ENCODE results near the gene AGRN. TPM values are rescaled to one million over a fixed set of nuclear protein-coding genes. Genes with fewer than 3 reads are reported as not detected.

The AGRN gene
- total RNA-seq, 1 donor from 2014 or later: 203 TPM

GRCh38 chr1:1043411-1043810, 23.5 kb downstream of the AGRN start:
- Mint-ChIP-seq H3K4me1 (peaks cover 11% of the 10 kb centered on the region), H3K36me3 (ENCODE audit: low read depth) (peaks cover 3% of the 10 kb centered on the region), H3K27me3 (ENCODE audit: low read depth) (peaks cover 17% of the 10 kb centered on the region), H3K9me3 (no peaks in the 10 kb centered on the region), H3K27ac (ENCODE audit: unreplicated experiment) (no peak overlapping the region), H3K4me3 (no peak overlapping the region)
- DNase-seq (ENCODE audit: low read depth, low spot score): no peak
- no peak for TF ChIP-seq CTCF (conservative IDR thresholded peaks at IDR 0.05)

DNA sequence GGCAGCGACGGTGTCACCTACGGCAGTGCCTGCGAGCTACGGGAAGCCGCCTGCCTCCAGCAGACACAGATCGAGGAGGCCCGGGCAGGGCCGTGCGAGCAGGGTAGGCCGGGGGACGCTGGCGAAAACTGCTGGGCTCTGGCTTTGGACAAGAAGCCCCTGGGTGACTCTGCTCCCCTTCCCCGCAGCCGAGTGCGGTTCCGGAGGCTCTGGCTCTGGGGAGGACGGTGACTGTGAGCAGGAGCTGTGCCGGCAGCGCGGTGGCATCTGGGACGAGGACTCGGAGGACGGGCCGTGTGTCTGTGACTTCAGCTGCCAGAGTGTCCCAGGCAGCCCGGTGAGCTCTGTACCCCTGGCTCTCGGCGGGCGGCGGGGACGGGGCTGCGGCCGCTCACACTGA, 24.0 kb downstream of the AGRN start:
- peaks cover 7% of the 10 kb centered on the region for H3K4me1 Mint-ChIP-seq
- no peak overlapping the region for H3K4me3 Mint-ChIP-seq
- H3K27me3 Mint-ChIP-seq (ENCODE audit: low read depth): peaks cover 12% of the 10 kb centered on the region
- peaks cover 3% of the 10 kb centered on the region for H3K36me3 Mint-ChIP-seq (ENCODE audit: low read depth)
- H3K27ac Mint-ChIP-seq (ENCODE audit: unreplicated experiment): no peak overlapping the region
- TF ChIP-seq CTCF (conservative IDR thresholded peaks at IDR 0.05): no peak
- no peaks in the 10 kb centered on the region for H3K9me3 Mint-ChIP-seq
- no peak for DNase-seq (ENCODE audit: low read depth, low spot score)

GRCh38 chr1:1044455-1045078, 24.6 kb downstream of the AGRN start:
- H3K4me1 Mint-ChIP-seq: peaks cover 4% of the 10 kb centered on the region
- no peak for TF ChIP-seq CTCF (conservative IDR thresholded peaks at IDR 0.05)
- no peak overlapping the region for H3K4me3 Mint-ChIP-seq
- peaks cover 3% of the 10 kb centered on the region for H3K36me3 Mint-ChIP-seq (ENCODE audit: low read depth)
- peaks cover 5% of the 10 kb centered on the region for H3K27me3 Mint-ChIP-seq (ENCODE audit: low read depth)
- no peak for DNase-seq (ENCODE audit: low read depth, low spot score)
- H3K27ac Mint-ChIP-seq (ENCODE audit: unreplicated experiment): no peak overlapping the region
- H3K9me3 Mint-ChIP-seq: no peaks in the 10 kb centered on the region

- no peak overlapping the region for H3K4me3 Mint-ChIP-seq
- no peak overlapping the region for H3K27ac Mint-ChIP-seq (ENCODE audit: unreplicated experiment)
- no peak for DNase-seq (ENCODE audit: low read depth, low spot score)
- no peaks in the 10 kb centered on the region for H3K4me1 Mint-ChIP-seq
- H3K9me3 Mint-ChIP-seq: no peaks in the 10 kb centered on the region
- H3K36me3 Mint-ChIP-seq (ENCODE audit: low read depth): peaks cover 3% of the 10 kb centered on the region
- no peak for TF ChIP-seq CTCF (conservative IDR thresholded peaks at IDR 0.05)
- H3K27me3 Mint-ChIP-seq (ENCODE audit: low read depth): peaks cover 2% of the 10 kb centered on the region
These were observed 25.2 kb downstream of the AGRN start for GRCh38 chr1:1045129-1045528.

GRCh38 chr1:1046243-1046642, 26.3 kb downstream of the AGRN start:
- Mint-ChIP-seq H3K4me3 (no peak overlapping the region), H3K9me3 (no peaks in the 10 kb centered on the region), H3K4me1 (no peaks in the 10 kb centered on the region), H3K36me3 (ENCODE audit: low read depth) (peaks cover 3% of the 10 kb centered on the region), H3K27me3 (ENCODE audit: low read depth) (peaks cover 2% of the 10 kb centered on the region), H3K27ac (ENCODE audit: unreplicated experiment) (no peak overlapping the region)
- TF ChIP-seq CTCF (conservative IDR thresholded peaks at IDR 0.05): no peak
- no peak for DNase-seq (ENCODE audit: low read depth, low spot score)

All from neural crest cell (in vitro differentiated cells).